ENCODE measurements around the gene ACADSB.
A peak's percentile ranks its signal among the peaks of the same experiment; 100 is the strongest.

ACADSB gene

DNA sequence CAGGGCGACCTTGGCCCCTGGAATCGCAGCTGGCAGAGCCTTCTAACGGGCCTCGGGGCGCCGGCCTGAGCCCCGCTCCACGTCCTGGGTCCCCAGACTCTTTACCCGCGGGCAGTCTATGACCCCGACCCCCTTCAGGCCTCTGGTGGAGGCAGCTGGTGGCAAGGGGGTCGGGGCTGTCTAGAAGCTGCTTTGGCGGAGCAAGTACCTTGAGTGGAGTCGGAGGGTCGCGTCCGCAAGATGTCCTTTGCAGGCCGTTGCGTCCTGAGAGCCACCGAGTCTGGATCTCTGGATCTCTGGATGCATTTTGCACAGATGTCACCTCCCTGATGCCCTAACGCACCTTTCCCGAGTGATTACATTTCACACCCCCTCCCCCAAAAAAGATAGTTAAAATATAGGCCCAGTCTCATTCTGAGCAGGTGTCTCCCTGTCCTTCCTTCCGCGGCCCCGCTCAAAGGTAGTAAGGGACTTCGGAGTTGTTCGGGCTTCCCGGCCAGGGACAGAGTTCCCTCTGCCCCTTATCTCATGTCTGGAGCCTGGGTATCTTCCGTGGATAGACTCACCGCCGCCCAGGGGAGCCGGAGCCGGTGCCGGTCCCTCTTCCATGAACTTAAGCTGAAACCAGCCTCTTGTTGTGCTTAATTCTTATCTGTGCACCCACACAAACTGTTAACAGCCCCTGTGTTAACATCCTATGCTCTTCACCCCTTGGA, 457 bp downstream of the ACADSB start:
- Histone ChIP-seq H3K4me1 (ENCODE audit: control insufficient read depth in 1 of 2, insufficient read depth in 2 of 2, low read length in 2 of 2) (peaks cover 0 to 5% of the 10 kb centered on the region in 2 experiments), H4K91ac (ENCODE audit: low read depth, low read length) (peak overlapping the region; percentile 33), H2AK5ac (ENCODE audit: low read length) (no peak overlapping the region), H2AFZ (ENCODE audit: insufficient read depth, low read length, poor library complexity) (peak overlapping the region; percentile 71), H3K4me3 (ENCODE audit: low read depth, low read length) (peak overlapping the region; percentile 83), H3K79me2 (ENCODE audit: control insufficient read depth, insufficient read depth, low read length, poor library complexity) (peaks cover 11% of the 10 kb centered on the region), H3K23ac (ENCODE audit: low read length) (no peak overlapping the region), H3K36me3 (ENCODE audit: control insufficient read depth in 1 of 2, insufficient read depth in 2 of 2, low read length in 2 of 2) (no peaks in the 10 kb centered on the region), H3K9ac (ENCODE audit: low read length) (peak overlapping the region; percentile 57), H3K18ac (ENCODE audit: low read length) (peak overlapping the region; percentile 50), H4K12ac (ENCODE audit: low read depth, low read length) (peak overlapping the region; percentile 55), H3K79me1 (ENCODE audit: low read length) (peaks cover 7% of the 10 kb centered on the region), H2BK12ac (ENCODE audit: low read length) (no peak overlapping the region), H2BK5ac (ENCODE audit: low read depth, low read length, poor library complexity) (no peak overlapping the region), H3K9me3 (ENCODE audit: insufficient read depth, low read depth, low read length) (peaks cover 2% of the 10 kb centered on the region), H4K8ac (ENCODE audit: low read depth, low read length) (peak overlapping the region; percentile 74), H2BK120ac (ENCODE audit: insufficient read depth, low read length, poor library complexity) (no peak overlapping the region), H3K4ac (ENCODE audit: low read depth, low read length) (peak overlapping the region; percentile 10), H3K4me2 (ENCODE audit: low read length) (peak overlapping the region; percentile 99), H3K27ac (ENCODE audit: low read depth, low read length) (no peak overlapping the region), H3K27me3 (ENCODE audit: insufficient read depth, low read length) (no peaks in the 10 kb centered on the region), H3K14ac (ENCODE audit: low read length) (peak overlapping the region; percentile 58)
- DNase-seq, result peak in 1 of 2 donors; percentile 4
- no CpG with 5 or more reads among the region's 34 CpGs for WGBS (ENCODE audit: extremely low coverage, insufficient coverage, insufficient read length)

DNA sequence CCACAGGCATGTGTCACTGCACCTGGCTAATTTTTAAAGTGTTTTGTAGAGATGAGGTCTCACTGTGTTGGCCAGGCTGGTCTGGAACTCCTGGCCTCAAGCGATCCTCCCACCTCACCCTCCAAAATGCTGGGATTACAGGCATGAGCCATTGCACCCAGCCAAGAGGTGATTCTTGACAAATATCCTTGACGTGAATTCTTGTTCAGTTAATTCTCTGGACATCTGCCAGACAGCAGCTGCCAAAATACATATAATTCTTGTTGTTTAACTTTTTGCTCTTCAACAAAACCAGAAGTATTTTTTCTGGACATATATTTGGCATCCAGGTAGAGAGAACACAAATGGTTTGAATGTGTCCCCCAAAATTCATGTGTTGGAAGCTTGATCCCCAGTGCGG, 3.2 kb downstream of the ACADSB start:
- Histone ChIP-seq H3K4me1 (ENCODE audit: control insufficient read depth in 1 of 2, insufficient read depth in 2 of 2, low read length in 2 of 2) (peaks cover 0 to 5% of the 10 kb centered on the region in 2 experiments), H2BK5ac (ENCODE audit: low read depth, low read length, poor library complexity) (no peak overlapping the region), H3K14ac (ENCODE audit: low read length) (no peak overlapping the region), H4K91ac (ENCODE audit: low read depth, low read length) (no peak overlapping the region), H3K23ac (ENCODE audit: low read length) (no peak overlapping the region), H3K27me3 (ENCODE audit: insufficient read depth, low read length) (no peaks in the 10 kb centered on the region), H3K4me3 (ENCODE audit: low read depth, low read length) (no peak overlapping the region), H4K12ac (ENCODE audit: low read depth, low read length) (no peak overlapping the region), H2BK12ac (ENCODE audit: low read length) (no peak overlapping the region), H3K9ac (ENCODE audit: low read length) (no peak overlapping the region), H3K4ac (ENCODE audit: low read depth, low read length) (no peak overlapping the region), H4K8ac (ENCODE audit: low read depth, low read length) (no peak overlapping the region), H3K9me3 (ENCODE audit: insufficient read depth, low read depth, low read length) (peaks cover 2% of the 10 kb centered on the region), H3K36me3 (ENCODE audit: control insufficient read depth in 1 of 2, insufficient read depth in 2 of 2, low read length in 2 of 2) (no peaks in the 10 kb centered on the region), H3K27ac (ENCODE audit: low read depth, low read length) (no peak overlapping the region), H3K18ac (ENCODE audit: low read length) (no peak overlapping the region), H3K4me2 (ENCODE audit: low read length) (no peak overlapping the region), H3K79me2 (ENCODE audit: control insufficient read depth, insufficient read depth, low read length, poor library complexity) (peaks cover 11% of the 10 kb centered on the region), H2BK120ac (ENCODE audit: insufficient read depth, low read length, poor library complexity) (no peak overlapping the region), H3K79me1 (ENCODE audit: low read length) (peaks cover 7% of the 10 kb centered on the region), H2AK5ac (ENCODE audit: low read length) (no peak overlapping the region), H2AFZ (ENCODE audit: insufficient read depth, low read length, poor library complexity) (no peak overlapping the region)
- no CpG with 5 or more reads among the region's 3 CpGs for WGBS (ENCODE audit: extremely low coverage, insufficient coverage, insufficient read length)
- no peak for DNase-seq

DNA sequence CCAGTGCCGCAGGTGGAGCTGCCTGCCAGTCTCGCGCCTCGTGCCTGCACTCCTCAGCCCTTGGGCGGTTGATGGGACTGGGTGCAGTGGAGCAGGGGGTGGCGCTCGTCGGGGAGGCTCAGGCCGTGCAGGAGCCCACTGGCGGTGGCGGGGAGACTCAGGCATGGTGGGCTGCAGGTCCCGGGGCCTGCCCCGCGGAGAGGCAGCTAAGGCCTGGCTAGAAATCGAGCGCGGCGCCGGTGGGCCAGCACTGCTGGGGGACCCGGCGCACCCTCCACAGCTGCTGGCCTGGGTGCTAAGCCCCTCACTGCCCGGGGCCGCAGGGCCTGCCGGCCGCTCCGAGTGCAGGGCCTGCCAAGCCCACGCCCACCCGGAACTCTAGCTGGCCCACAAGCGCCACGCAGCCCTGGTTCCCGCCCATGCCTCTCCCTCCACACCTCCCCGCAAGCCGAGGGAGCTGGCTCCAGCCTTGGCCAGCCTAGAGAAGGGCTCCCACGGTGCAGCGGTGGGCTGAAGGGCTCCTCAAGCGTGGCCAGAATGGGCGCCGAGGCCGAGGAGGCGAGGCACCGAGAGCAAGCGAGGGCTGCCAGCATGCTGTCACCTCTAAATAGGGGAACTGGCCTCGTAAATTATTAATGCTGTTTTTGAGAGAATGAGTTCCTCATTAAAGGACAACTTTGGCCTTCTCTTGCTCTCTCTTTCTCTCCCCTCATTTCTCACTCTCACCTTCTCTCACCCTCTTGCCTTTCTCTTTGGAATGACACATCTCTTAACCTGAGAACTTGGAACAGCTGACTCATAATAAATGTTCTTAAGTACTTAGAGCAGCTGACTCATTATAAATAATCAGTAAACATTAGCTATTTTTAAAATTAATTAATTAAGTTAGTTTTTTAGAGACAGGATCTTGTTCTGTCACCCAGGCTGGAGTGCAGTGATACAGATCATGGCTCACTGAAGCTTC, 4.9 kb downstream of the ACADSB start:
- no peak overlapping the region for H3K9ac ChIP-seq (ENCODE audit: low read length)

DNA sequence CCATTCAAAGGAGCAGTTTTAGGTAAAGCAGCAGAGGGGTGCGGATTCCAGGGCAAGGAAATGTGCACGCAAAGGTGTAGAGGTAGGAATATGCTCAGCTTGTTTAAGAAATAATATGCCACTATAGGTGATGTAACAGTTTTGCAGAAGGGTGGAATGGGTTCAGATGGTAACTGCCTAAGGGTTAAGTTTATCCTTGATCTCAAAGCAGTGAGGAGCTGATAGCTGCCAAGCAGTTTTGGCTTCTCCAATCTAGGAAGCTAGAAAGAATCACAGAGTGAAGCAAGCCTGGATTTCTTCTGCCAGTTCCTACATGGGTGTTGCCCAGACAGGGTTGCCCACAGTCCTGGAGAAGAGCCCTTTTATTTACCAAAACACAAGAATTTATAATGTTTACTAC, 6.0 kb downstream of the ACADSB start:
- H3K9ac ChIP-seq (ENCODE audit: low read length), result no peak overlapping the region
- no peak overlapping the region for H2BK120ac ChIP-seq (ENCODE audit: insufficient read depth, low read length, poor library complexity)

More for the DNA sequence above, 4.9 kb downstream of the ACADSB start:
- H2BK5ac ChIP-seq (ENCODE audit: low read depth, low read length, poor library complexity), result no peak overlapping the region
- H3K4me3 ChIP-seq (ENCODE audit: low read depth, low read length), result no peak overlapping the region
- H3K79me1 ChIP-seq (ENCODE audit: low read length), result peaks cover 4% of the 10 kb centered on the region
- WGBS (ENCODE audit: extremely low coverage, insufficient coverage, insufficient read length), result no CpG with 5 or more reads among the region's 43 CpGs
- peaks cover 0 to 5% of the 10 kb centered on the region in 2 experiments for H3K4me1 ChIP-seq (ENCODE audit: control insufficient read depth in 1 of 2, insufficient read depth in 2 of 2, low read length in 2 of 2)
- no peak overlapping the region for H4K12ac ChIP-seq (ENCODE audit: low read depth, low read length)
- no peak overlapping the region for H2BK12ac ChIP-seq (ENCODE audit: low read length)
- no peak overlapping the region for H2AFZ ChIP-seq (ENCODE audit: insufficient read depth, low read length, poor library complexity)
- H2BK120ac ChIP-seq (ENCODE audit: insufficient read depth, low read length, poor library complexity), result no peak overlapping the region
- no peak overlapping the region for H3K14ac ChIP-seq (ENCODE audit: low read length)
- H4K91ac ChIP-seq (ENCODE audit: low read depth, low read length), result no peak overlapping the region
- no peak overlapping the region for H4K8ac ChIP-seq (ENCODE audit: low read depth, low read length)
- no peaks in the 10 kb centered on the region for H3K36me3 ChIP-seq (ENCODE audit: control insufficient read depth in 1 of 2, insufficient read depth in 2 of 2, low read length in 2 of 2)
- H2AK5ac ChIP-seq (ENCODE audit: low read length), result no peak overlapping the region
- H3K23ac ChIP-seq (ENCODE audit: low read length), result no peak overlapping the region
- no peaks in the 10 kb centered on the region for H3K9me3 ChIP-seq (ENCODE audit: insufficient read depth, low read depth, low read length)
- no peak for DNase-seq
- no peak overlapping the region for H3K4ac ChIP-seq (ENCODE audit: low read depth, low read length)
- H3K27me3 ChIP-seq (ENCODE audit: insufficient read depth, low read length), result no peaks in the 10 kb centered on the region
- no peak overlapping the region for H3K4me2 ChIP-seq (ENCODE audit: low read length)
- H3K27ac ChIP-seq (ENCODE audit: low read depth, low read length), result no peak overlapping the region
- peaks cover 3% of the 10 kb centered on the region for H3K79me2 ChIP-seq (ENCODE audit: control insufficient read depth, insufficient read depth, low read length, poor library complexity)
- no peak overlapping the region for H3K18ac ChIP-seq (ENCODE audit: low read length)

More for the DNA sequence above, 6.0 kb downstream of the ACADSB start:
- H3K79me2 ChIP-seq (ENCODE audit: control insufficient read depth, insufficient read depth, low read length, poor library complexity), result no peaks in the 10 kb centered on the region
- H3K79me1 ChIP-seq (ENCODE audit: low read length), result no peaks in the 10 kb centered on the region
- no peak overlapping the region for H3K4me2 ChIP-seq (ENCODE audit: low read length)
- no peak for DNase-seq
- H2BK5ac ChIP-seq (ENCODE audit: low read depth, low read length, poor library complexity), result no peak overlapping the region
- WGBS (ENCODE audit: extremely low coverage, insufficient coverage, insufficient read length), result no CpG with 5 or more reads among the region's 2 CpGs
- H3K14ac ChIP-seq (ENCODE audit: low read length), result no peak overlapping the region
- H2BK12ac ChIP-seq (ENCODE audit: low read length), result no peak overlapping the region
- no peak overlapping the region for H4K12ac ChIP-seq (ENCODE audit: low read depth, low read length)
- H3K4me1 ChIP-seq (ENCODE audit: control insufficient read depth in 1 of 2, insufficient read depth in 2 of 2, low read length in 2 of 2), result no peaks in the 10 kb centered on the region
- no peaks in the 10 kb centered on the region for H3K36me3 ChIP-seq (ENCODE audit: control insufficient read depth in 1 of 2, insufficient read depth in 2 of 2, low read length in 2 of 2)
- no peak overlapping the region for H3K18ac ChIP-seq (ENCODE audit: low read length)
- H4K91ac ChIP-seq (ENCODE audit: low read depth, low read length), result no peak overlapping the region
- no peak overlapping the region for H3K23ac ChIP-seq (ENCODE audit: low read length)
- no peaks in the 10 kb centered on the region for H3K9me3 ChIP-seq (ENCODE audit: insufficient read depth, low read depth, low read length)
- no peak overlapping the region for H2AFZ ChIP-seq (ENCODE audit: insufficient read depth, low read length, poor library complexity)
- no peaks in the 10 kb centered on the region for H3K27me3 ChIP-seq (ENCODE audit: insufficient read depth, low read length)
- H4K8ac ChIP-seq (ENCODE audit: low read depth, low read length), result no peak overlapping the region
- no peak overlapping the region for H3K4me3 ChIP-seq (ENCODE audit: low read depth, low read length)
- no peak overlapping the region for H3K4ac ChIP-seq (ENCODE audit: low read depth, low read length)
- H3K27ac ChIP-seq (ENCODE audit: low read depth, low read length), result no peak overlapping the region
- H2AK5ac ChIP-seq (ENCODE audit: low read length), result no peak overlapping the region

Data from trophoblast cell (in vitro differentiated cells and primary cell).